ENCODE results near the gene PPM1M.

Gene PPM1M

GRCh38 chr3:52250122-52250521 lies 4.6 kb downstream of the PPM1M start:
- no peak for TF ChIP-seq CTCF (IDR thresholded peaks at IDR 0.05; ENCODE audit: unreplicated experiment in 3 of 3)
- peaks cover 40% of the 10 kb centered on the region for H3K36me3 Mint-ChIP-seq (ENCODE audit: low read depth)
- H3K27ac Mint-ChIP-seq = no peak overlapping the region
- no peaks in the 10 kb centered on the region for H3K4me1 Mint-ChIP-seq
- peaks cover under 1% of the 10 kb centered on the region for H3K27me3 Mint-ChIP-seq (ENCODE audit: low read depth)
- no peaks in the 10 kb centered on the region for H3K9me3 Mint-ChIP-seq
- H3K4me3 Mint-ChIP-seq = no peak overlapping the region

- Mint-ChIP-seq H3K36me3 (ENCODE audit: low read depth) (peaks cover 73% of the 10 kb centered on the region), H3K27me3 (ENCODE audit: low read depth) (no peaks in the 10 kb centered on the region), H3K4me3 (no peak overlapping the region), H3K27ac (no peak overlapping the region), H3K4me1 (no peaks in the 10 kb centered on the region), H3K9me3 (no peaks in the 10 kb centered on the region)
- no peak for TF ChIP-seq CTCF (IDR thresholded peaks at IDR 0.05; ENCODE audit: unreplicated experiment in 3 of 3)
Measured at GRCh38 chr3:52253314-52254304, 8.1 kb downstream of the PPM1M start.

GRCh38 chr3:52254608-52255007 lies 9.0 kb downstream of the PPM1M start:
- no peak for TF ChIP-seq CTCF (IDR thresholded peaks at IDR 0.05; ENCODE audit: unreplicated experiment in 3 of 3)
- Mint-ChIP-seq H3K4me3 (no peak overlapping the region), H3K27ac (no peak overlapping the region), H3K9me3 (no peaks in the 10 kb centered on the region), H3K27me3 (ENCODE audit: low read depth) (no peaks in the 10 kb centered on the region), H3K36me3 (ENCODE audit: low read depth) (peaks cover 80% of the 10 kb centered on the region), H3K4me1 (no peaks in the 10 kb centered on the region)

GRCh38 chr3:52256159-52256558 lies 10.6 kb downstream of the PPM1M start:
- H3K27ac Mint-ChIP-seq = no peak overlapping the region
- H3K4me1 Mint-ChIP-seq = no peaks in the 10 kb centered on the region
- H3K36me3 Mint-ChIP-seq (ENCODE audit: low read depth) = peaks cover 86% of the 10 kb centered on the region
- no peaks in the 10 kb centered on the region for H3K27me3 Mint-ChIP-seq (ENCODE audit: low read depth)
- no peak for TF ChIP-seq CTCF (IDR thresholded peaks at IDR 0.05; ENCODE audit: unreplicated experiment in 3 of 3)
- no peak overlapping the region for H3K4me3 Mint-ChIP-seq
- no peaks in the 10 kb centered on the region for H3K9me3 Mint-ChIP-seq

GRCh38 chr3:52256622-52257021 lies 11.1 kb downstream of the PPM1M start:
- no peak for TF ChIP-seq CTCF (IDR thresholded peaks at IDR 0.05; ENCODE audit: unreplicated experiment in 3 of 3)
- no peaks in the 10 kb centered on the region for H3K9me3 Mint-ChIP-seq
- H3K4me3 Mint-ChIP-seq = no peak overlapping the region
- no peaks in the 10 kb centered on the region for H3K27me3 Mint-ChIP-seq (ENCODE audit: low read depth)
- H3K4me1 Mint-ChIP-seq = no peaks in the 10 kb centered on the region
- peaks cover 90% of the 10 kb centered on the region for H3K36me3 Mint-ChIP-seq (ENCODE audit: low read depth)
- no peak overlapping the region for H3K27ac Mint-ChIP-seq

- H3K4me3 Mint-ChIP-seq = no peak overlapping the region
- H3K9me3 Mint-ChIP-seq = no peaks in the 10 kb centered on the region
- H3K27ac Mint-ChIP-seq = peak overlapping the region in 1 of 3 experiments; percentile 18
- H3K27me3 Mint-ChIP-seq (ENCODE audit: low read depth) = no peaks in the 10 kb centered on the region
- H3K36me3 Mint-ChIP-seq (ENCODE audit: low read depth) = peaks cover 88% of the 10 kb centered on the region
- H3K4me1 Mint-ChIP-seq = no peaks in the 10 kb centered on the region
- no peak for TF ChIP-seq CTCF (IDR thresholded peaks at IDR 0.05; ENCODE audit: unreplicated experiment in 3 of 3)
Measured at GRCh38 chr3:52257911-52258310, 12.4 kb downstream of the PPM1M start.
